ENCODE measurements around the gene SYT1. TPM values are rescaled to one million over a fixed set of nuclear protein-coding genes. Genes with fewer than 3 reads are reported as not detected.

Gene SYT1
- total RNA-seq, 1 experiment from 2014 or later, result 15.8 TPM

GRCh38 chr12:79083181-79083580, 218.6 kb downstream of the SYT1 start:
- H3T11ph ChIP-seq (ENCODE audit: low read length), result no peak overlapping the region
- no peak overlapping the region for H2BK120ac ChIP-seq (ENCODE audit: low read depth, low read length, poor library complexity, severe bottlenecking)
- peaks cover 6% of the 10 kb centered on the region for H3K4me1 ChIP-seq (ENCODE audit: insufficient read depth, low read length)
- no peak overlapping the region for H2AK5ac ChIP-seq (ENCODE audit: insufficient read length, low read length)
- H3K27ac ChIP-seq (ENCODE audit: insufficient read length, low read depth, low read length), result no peak overlapping the region
- no peak overlapping the region for H4K91ac ChIP-seq (ENCODE audit: insufficient read length, low read depth, low read length)
- no peak overlapping the region for H2BK5ac ChIP-seq (ENCODE audit: insufficient read length, low read length)
- H3K27me3 Mint-ChIP-seq (ENCODE audit: low read depth), result no peaks in the 10 kb centered on the region
- no peak overlapping the region for H3K4me3 Mint-ChIP-seq
- H3K4me1 Mint-ChIP-seq, result peaks cover 24 to 27% of the 10 kb centered on the region in 2 experiments
- no peak overlapping the region for H4K8ac ChIP-seq (replicated peaks; ENCODE audit: insufficient read length, low read depth, low read length)
- H3K79me1 ChIP-seq (ENCODE audit: insufficient read depth, low read depth, low read length, poor library complexity, severe bottlenecking), result no peaks in the 10 kb centered on the region
- no peaks in the 10 kb centered on the region for H3K9me3 Mint-ChIP-seq
- H2BK12ac ChIP-seq (ENCODE audit: insufficient read length, low read depth, low read length), result no peak overlapping the region
- no peak overlapping the region for H2BK20ac ChIP-seq (ENCODE audit: low read depth, low read length, poor library complexity, severe bottlenecking)
- TF ChIP-seq, protein P1, sequence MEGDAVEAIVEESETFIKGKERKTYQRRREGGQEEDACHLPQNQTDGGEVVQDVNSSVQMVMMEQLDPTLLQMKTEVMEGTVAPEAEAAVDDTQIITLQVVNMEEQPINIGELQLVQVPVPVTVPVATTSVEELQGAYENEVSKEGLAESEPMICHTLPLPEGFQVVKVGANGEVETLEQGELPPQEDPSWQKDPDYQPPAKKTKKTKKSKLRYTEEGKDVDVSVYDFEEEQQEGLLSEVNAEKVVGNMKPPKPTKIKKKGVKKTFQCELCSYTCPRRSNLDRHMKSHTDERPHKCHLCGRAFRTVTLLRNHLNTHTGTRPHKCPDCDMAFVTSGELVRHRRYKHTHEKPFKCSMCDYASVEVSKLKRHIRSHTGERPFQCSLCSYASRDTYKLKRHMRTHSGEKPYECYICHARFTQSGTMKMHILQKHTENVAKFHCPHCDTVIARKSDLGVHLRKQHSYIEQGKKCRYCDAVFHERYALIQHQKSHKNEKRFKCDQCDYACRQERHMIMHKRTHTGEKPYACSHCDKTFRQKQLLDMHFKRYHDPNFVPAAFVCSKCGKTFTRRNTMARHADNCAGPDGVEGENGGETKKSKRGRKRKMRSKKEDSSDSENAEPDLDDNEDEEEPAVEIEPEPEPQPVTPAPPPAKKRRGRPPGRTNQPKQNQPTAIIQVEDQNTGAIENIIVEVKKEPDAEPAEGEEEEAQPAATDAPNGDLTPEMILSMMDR (conservative IDR thresholded peaks at IDR 0.05), result no peak
- H3K4ac ChIP-seq (ENCODE audit: low read depth, low read length), result no peak overlapping the region
- H4K20me1 ChIP-seq (ENCODE audit: control insufficient read depth, insufficient read depth, insufficient read length), result no peaks in the 10 kb centered on the region
- H3K4me2 ChIP-seq (ENCODE audit: insufficient read depth, insufficient read length, low read length), result no peak overlapping the region
- H3K56ac ChIP-seq (ENCODE audit: insufficient read length, low read depth, low read length), result no peak overlapping the region
- H2BK15ac ChIP-seq (ENCODE audit: low read depth, low read length), result no peak overlapping the region
- H3K23ac ChIP-seq (ENCODE audit: insufficient read length, low read depth, low read length), result no peak overlapping the region
- H3K27ac Mint-ChIP-seq, result no peak overlapping the region
- no peak overlapping the region for H3K18ac ChIP-seq (ENCODE audit: insufficient read length, low read depth, low read length)
- no peak overlapping the region for H4K5ac ChIP-seq (ENCODE audit: insufficient read length, low read depth, low read length)
- H3K36me3 Mint-ChIP-seq (ENCODE audit: insufficient read depth in 1 of 3, low read depth in 3 of 3), result no peaks in the 10 kb centered on the region
- H3K79me2 ChIP-seq (ENCODE audit: insufficient read depth, low read length), result no peaks in the 10 kb centered on the region
- no peak for DNase-seq
- no peak overlapping the region for H3K9ac ChIP-seq (ENCODE audit: extremely low read depth, insufficient read length, low read length)
- no peak overlapping the region for H3K14ac ChIP-seq (ENCODE audit: insufficient read depth, low read length)
- H3K23me2 ChIP-seq (ENCODE audit: insufficient read length, low read depth, low read length, poor library complexity, severe bottlenecking), result no peaks in the 10 kb centered on the region
- H2AFZ ChIP-seq (ENCODE audit: low read length), result no peak overlapping the region
- H3K27me3 ChIP-seq (ENCODE audit: insufficient read depth, low read length), result no peaks in the 10 kb centered on the region
- no peaks in the 10 kb centered on the region for H3K9me3 ChIP-seq (ENCODE audit: control insufficient read depth, low read depth, low read length)

Data from H9 (cell line).